NT2/D1 (cell line): ENCODE data around the gene NME8.

Experiments used
- DNase-seq: peaks from one replicate; pipeline ENCODE4 v3.0.0-alpha.2; 2011; ENCODE audit warnings: low read depth, low spot score
- H3K27me3 ChIP-seq: 2 replicates; pipeline ENCODE4 v1.6.0; 2011; ENCODE audit warnings: mild to moderate bottlenecking; ENCODE audit not compliant: insufficient read length, insufficient read depth
- H3K36me3 ChIP-seq: 2 replicates; pipeline ENCODE4 v1.6.1; 2011; ENCODE audit warnings: mild to moderate bottlenecking, low read length, mixed read lengths; ENCODE audit not compliant: insufficient read depth, insufficient read length
- H3K4me1 ChIP-seq: 2 replicates; pipeline ENCODE4 v1.5.1; 2011; ENCODE audit not compliant: insufficient read depth, insufficient read length
- H3K4me3 ChIP-seq: 2 replicates; pipeline ENCODE4 v1.5.1; 2011; ENCODE audit warnings: low read depth; ENCODE audit not compliant: insufficient read length
- H3K9ac ChIP-seq: 2 replicates; pipeline ENCODE4 v1.6.0; 2011; ENCODE audit warnings: low read depth; ENCODE audit not compliant: insufficient read length
- H3K9me3 ChIP-seq: 2 replicates; pipeline ENCODE4 v1.5.1; 2011; ENCODE audit warnings: mild to moderate bottlenecking, low read length; ENCODE audit not compliant: insufficient read depth
- SUZ12 ChIP-seq: IDR thresholded peaks from 2 replicates; pipeline ENCODE4 v1.6.1; 2011; ENCODE audit not compliant: insufficient read length, insufficient read depth; ENCODE audit errors: extremely low read depth
- YY1 ChIP-seq: IDR thresholded peaks from 2 replicates; pipeline ENCODE4 v1.6.1; 2011; ENCODE audit not compliant: insufficient read length, insufficient read depth
- ZNF274 ChIP-seq: IDR thresholded peaks from 2 replicates; pipeline ENCODE4 v1.6.1; 2011; ENCODE audit warnings: mild to moderate bottlenecking, low read depth, low read length

NME8 gene

GRCh38 chr7:37942934-37943610 lies 94.7 kb downstream of the NME8 start:
- no peak overlapping the region for H3K9ac ChIP-seq
- DNase-seq = peak; percentile 22

GRCh38 chr7:37943905-37944736 lies 95.7 kb downstream of the NME8 start:
- Histone ChIP-seq H3K36me3 (peaks cover 7% of the 10 kb centered on the region), H3K27me3 (no peaks in the 10 kb centered on the region), H3K4me1 (no peaks in the 10 kb centered on the region), H3K9ac (no peak overlapping the region), H3K4me3 (no peak overlapping the region), H3K9me3 (no peaks in the 10 kb centered on the region)
- TF ChIP-seq YY1 (no peak), ZNF274 (no peak), SUZ12 (no peak)
- no peak for DNase-seq

More at GRCh38 chr7:37942934-37943610, 94.7 kb downstream of the NME8 start:
- Histone ChIP-seq H3K9me3 (no peaks in the 10 kb centered on the region), H3K27me3 (no peaks in the 10 kb centered on the region), H3K4me1 (no peaks in the 10 kb centered on the region), H3K4me3 (no peak overlapping the region), H3K36me3 (no peaks in the 10 kb centered on the region)
- no peak for TF ChIP-seq ZNF274

GRCh38 chr7:37944737-37945054 lies 96.3 kb downstream of the NME8 start:
- TF ChIP-seq YY1 (no peak), ZNF274 (no peak), SUZ12 (no peak)
- no peaks in the 10 kb centered on the region for H3K4me1 ChIP-seq
- H3K36me3 ChIP-seq = peaks cover 13% of the 10 kb centered on the region
- no peaks in the 10 kb centered on the region for H3K9me3 ChIP-seq
- no peak overlapping the region for H3K4me3 ChIP-seq
- H3K27me3 ChIP-seq = no peaks in the 10 kb centered on the region
- DNase-seq = no peak
- H3K9ac ChIP-seq = no peak overlapping the region

GRCh38 chr7:37945336-37945735 lies 96.9 kb downstream of the NME8 start:
- Histone ChIP-seq H3K4me1 (no peaks in the 10 kb centered on the region), H3K4me3 (no peak overlapping the region), H3K36me3 (peaks cover 17% of the 10 kb centered on the region), H3K9me3 (no peaks in the 10 kb centered on the region), H3K27me3 (no peaks in the 10 kb centered on the region), H3K9ac (no peak overlapping the region)
- TF ChIP-seq ZNF274 (no peak), SUZ12 (no peak), YY1 (no peak)
- no peak for DNase-seq

- TF ChIP-seq YY1 (no peak), ZNF274 (no peak), SUZ12 (no peak)
- Histone ChIP-seq H3K9ac (no peak overlapping the region), H3K9me3 (no peaks in the 10 kb centered on the region), H3K4me1 (no peaks in the 10 kb centered on the region), H3K36me3 (peaks cover 30% of the 10 kb centered on the region), H3K27me3 (no peaks in the 10 kb centered on the region), H3K4me3 (no peak overlapping the region)
- no peak for DNase-seq
Observed at GRCh38 chr7:37947138-37947940, 98.9 kb downstream of the NME8 start.

- Histone ChIP-seq H3K27me3 (no peaks in the 10 kb centered on the region), H3K9me3 (no peaks in the 10 kb centered on the region), H3K4me1 (no peaks in the 10 kb centered on the region), H3K4me3 (no peak overlapping the region), H3K36me3 (peaks cover 31% of the 10 kb centered on the region), H3K9ac (no peak overlapping the region)
- DNase-seq = no peak
- TF ChIP-seq ZNF274 (no peak), SUZ12 (no peak), YY1 (no peak)
Observed at GRCh38 chr7:37947941-37948210, 99.5 kb downstream of the NME8 start.
